K562 (cell line): ENCODE results near the gene SCAMP5. TPM values are rescaled to one million over a fixed set of nuclear protein-coding genes. Genes with fewer than 3 reads are reported as not detected.
A peak's percentile ranks its signal among the peaks of the same experiment; 100 is the strongest.

Experiments used
- CTCF ChIP-seq, 3 experiments: IDR thresholded peaks in 2 of 3; conservative IDR thresholded peaks in 1 of 3; 2 replicates each; pipeline ENCODE4 v1.5.1; 2011 to 2012; ENCODE audit warnings: low read length in 3 of 3, mild to moderate bottlenecking in 3 of 3, control low read depth in 2 of 3, improper control_type of control experiment in 1 of 3, inconsistent platforms in 1 of 3, low read depth in 1 of 3, mixed read lengths in 1 of 3, moderate library complexity in 1 of 3; ENCODE audit not compliant: insufficient read depth in 2 of 3
- EHMT2 ChIP-seq: fragments of 450-650 bp; IDR thresholded peaks from 2 replicates; pipeline ENCODE4 v1.6.1; 2018; ENCODE audit warnings: antibody characterized with exemption
- HMBOX1 ChIP-seq: sonication (generic); IDR thresholded peaks from 2 replicates; pipeline ENCODE4 v1.6.1; 2016
- MNT ChIP-seq, 2 experiments: fragments of 450-650 bp; conservative IDR thresholded peaks; 2 replicates each; pipeline ENCODE4 v1.6.1; 2017; ENCODE audit warnings: mild to moderate bottlenecking in 2 of 2, moderate library complexity in 2 of 2
- NKRF ChIP-seq: fragments of 450-650 bp; IDR thresholded peaks from 2 replicates; pipeline ENCODE4 v1.6.1; 2016; ENCODE audit warnings: borderline replicate concordance
- PRPF4 ChIP-seq: fragments of 200-400 bp; formaldehyde crosslinking; IDR thresholded peaks from one replicate; pipeline ENCODE4 v1.6.1; 2017; ENCODE audit warnings: low read length, low read depth, mild to moderate bottlenecking; ENCODE audit not compliant: insufficient read depth, poor library complexity, severe bottlenecking
- ZBTB40 ChIP-seq, 2 experiments: fragments of 450-650 bp in 1 of 2; sonication (generic) in 1 of 2; formaldehyde crosslinking in 1 of 2; IDR thresholded peaks; 2 replicates each; pipeline versions ENCODE4 v1.7.1 to v1.9.0; 2016 to 2022; ENCODE audit warnings: inconsistent platforms in 1 of 2, mild to moderate bottlenecking in 1 of 2, missing genetic modification reagents in 1 of 2
- ZNF511 ChIP-seq: sonication (generic); formaldehyde crosslinking; IDR thresholded peaks from 2 replicates; pipeline ENCODE4 v1.8.0; 2022; ENCODE audit warnings: mild to moderate bottlenecking, missing genetic modification reagents
- polyA plus RNA-seq, 8 experiments: library from polyadenylated mRNA; depleted of rRNA in 4 of 8; stranded (reverse) in 5 of 8; unstranded in 3 of 8; fragments of >200 nt; fragmentation: Nextera tagmentation in 2 of 8; fragmentation: Illumina TruSeq in 1 of 8; extraction: Ambion mirVana in 2 of 8; extraction: Trizol in 1 of 8; gene quantifications; 2 replicates each; pipeline versions ENCODE4 v1.2.1 to v1.2.3, GENCODE V29; 2011 to 2014; ENCODE audit warnings: inconsistent platforms in 1 of 8, missing spikeins in 1 of 8
- total RNA-seq, 7 experiments: library from RNA; depleted of rRNA in 6 of 7; stranded (reverse); fragments of >200 nt in 6 of 7; fragmentation: Illumina TruSeq in 2 of 7; extraction: Trizol in 2 of 7; gene quantifications; 2 replicates each; pipeline versions ENCODE4 v1.2.1 to v1.2.3, GENCODE V29; 2011 to 2021; ENCODE audit warnings: low replicate concordance in 1 of 7

The SCAMP5 gene
- total and polyA plus RNA-seq, 9 of the 15 experiments (the other 6 are each of a cell fraction or from before 2014, with no cell fraction given) = 0.09 to 0.29 (median 0.19) TPM; not detected in 5

GRCh38 chr15:74995182-74995778, at the start of gene SCAMP5 (continued):
- TF ChIP-seq ZNF511 (CRISPR knock-in tag) (peak; percentile 91), NKRF (peak; percentile 44; the same call in 1 of the 2 replicates), CTCF (IDR thresholded peaks at IDR 0.05 in 2 of 3, conservative IDR thresholded peaks at IDR 0.05 in 1 of 3; ENCODE audit: insufficient read depth in 2 of 3, low read depth in 1 of 3, low read length in 3 of 3) (peak in 1 of 3 experiments; percentile 11; a peak in 1 of 6 replicates), MNT (conservative IDR thresholded peaks at IDR 0.05) (peak in 1 of 2 experiments; percentile 37; a peak in 1 of 4 replicates), HMBOX1 (peak; percentile 50; the same call in 1 of the 2 replicates), ZBTB40 (IDR thresholded peaks at IDR 0.05) (peak; percentile 57; the same call in 1 of the 2 replicates), ZBTB40 (CRISPR knock-in tag; IDR thresholded peaks at IDR 0.05) (no peak), EHMT2 (peak; percentile 98), PRPF4 (no peak)
